ENCODE measurements around the gene TMEM187.

GRCh38 chrX:154015581-154016264 lies 43.2 kb downstream of the TMEM187 start:
- TF ChIP-seq CTCF (IDR thresholded peaks at IDR 0.05) (no peak), POLR2AphosphoS5 (IDR thresholded peaks at IDR 0.05; ENCODE audit: insufficient read depth in 1 of 2, low read depth in 1 of 2) (no peak)
